H1 (cell line): ENCODE data around the gene CASTOR1. TPM values are rescaled to one million over a fixed set of nuclear protein-coding genes. Genes with fewer than 3 reads are reported as not detected.

Experiments used
- CTCF ChIA-PET: fragments of 300-600 bp; sonication (Branson Sonifier 250); formaldehyde crosslinking; loops from one replicate; lab custom pipeline; 2021; ENCODE audit not compliant: partially characterized antibody; lab: Charles Lee
- POLR2A ChIA-PET: fragments of 300-600 bp; sonication (Branson Sonifier 250); formaldehyde crosslinking; loops from one replicate; lab custom pipeline; 2021; ENCODE audit warnings: inconsistent platforms; ENCODE audit not compliant: partially characterized antibody; lab: Charles Lee
- DNase-seq, 2 experiments: peaks; one replicate each; pipeline versions ENCODE4 v3.0.0 to v3.0.0-alpha.2; 2010 to 2022; ENCODE audit warnings: low spot score in 2 of 2, low read depth in 1 of 2, mixed read lengths in 1 of 2
- FAIRE-seq: peaks from 2 replicates; lab custom pipeline; 2011; peaks lifted over from hg19 to GRCh38; lab: Jason Lieb, UNC
- H2AFZ ChIP-seq: 2 replicates; pipeline ENCODE4 v1.8.1; 2012; ENCODE audit warnings: low read length, inconsistent platforms
- H2AK5ac ChIP-seq: 2 replicates; pipeline ENCODE4 v1.6.1; 2013; ENCODE audit warnings: low read depth, low read length
- H2BK120ac ChIP-seq: replicated peaks from 2 replicates; pipeline ENCODE3; 2013; ENCODE audit warnings: low read depth, low read length, inconsistent platforms
- H2BK12ac ChIP-seq: 2 replicates; pipeline ENCODE4 v1.6.1; 2013; ENCODE audit warnings: low read depth, low read length
- H2BK15ac ChIP-seq: 2 replicates; pipeline ENCODE4 v1.6.1; 2013; ENCODE audit warnings: low read length
- H2BK20ac ChIP-seq: 2 replicates; pipeline ENCODE4 v1.6.1; 2013; ENCODE audit warnings: low read length
- H2BK5ac ChIP-seq: 2 replicates; pipeline ENCODE4 v1.6.1; 2013; ENCODE audit warnings: low read depth, low read length
- H3K14ac ChIP-seq: 2 replicates; pipeline ENCODE4 v1.6.1; 2013; ENCODE audit warnings: inconsistent platforms; ENCODE audit not compliant: insufficient read length
- H3K18ac ChIP-seq: 2 replicates; pipeline ENCODE4 v1.6.1; 2013; ENCODE audit warnings: low read length; ENCODE audit errors: extremely low read depth
- H3K23ac ChIP-seq: 2 replicates; pipeline ENCODE4 v1.6.1; 2013; ENCODE audit warnings: inconsistent platforms; ENCODE audit not compliant: insufficient read length
- H3K23me2 ChIP-seq: 2 replicates; pipeline ENCODE4 v1.6.1; 2013; ENCODE audit warnings: low read depth, low read length
- H3K27ac ChIP-seq: 2 replicates; pipeline ENCODE4 v1.6.1; 2011; ENCODE audit warnings: low read depth, low read length, inconsistent platforms
- H3K27me3 ChIP-seq, 4 experiments: replicated peaks in 1 of 4; 1 replicate in 1 of 4; 2 replicates in 3 of 4; pipeline versions ENCODE4 v1.6.1 to v1.8.1; 2011 to 2013; ENCODE audit warnings: low read length in 3 of 4, mild to moderate bottlenecking in 3 of 4, inconsistent platforms in 2 of 4, mixed read lengths in 2 of 4, moderate library complexity in 1 of 4; ENCODE audit not compliant: control insufficient read depth in 3 of 4, insufficient read depth in 3 of 4; ENCODE audit errors: extremely low read depth in 1 of 4
- H3K36me3 ChIP-seq, 4 experiments: 2 replicates each; pipeline versions ENCODE4 v1.6.1 to v1.8.1; 2011 to 2013; ENCODE audit warnings: mild to moderate bottlenecking in 4 of 4, low read length in 3 of 4, moderate library complexity in 2 of 4, control low read depth in 1 of 4, inconsistent platforms in 1 of 4; ENCODE audit not compliant: insufficient read depth in 4 of 4, control insufficient read depth in 2 of 4
- H3K4ac ChIP-seq: replicated peaks from 2 replicates; pipeline ENCODE3; 2013; ENCODE audit warnings: low read length, low read depth, mixed read lengths, inconsistent platforms; ENCODE audit not compliant: insufficient read length
- H3K4me1 ChIP-seq, 4 experiments: replicated peaks in 1 of 4; 1 replicate in 1 of 4; 2 replicates in 3 of 4; pipeline versions ENCODE4 v1.6.1 to v1.8.1; 2011 to 2013; ENCODE audit warnings: low read length in 3 of 4, inconsistent platforms in 2 of 4, mixed read lengths in 1 of 4; ENCODE audit not compliant: insufficient read depth in 4 of 4, control insufficient read depth in 3 of 4
- H3K4me2 ChIP-seq, 2 experiments: 2 replicates each; pipeline versions ENCODE4 v1.6.1 to v1.8.1; 2011 to 2013; ENCODE audit warnings: low read depth in 2 of 2, low read length in 2 of 2, control low read depth in 1 of 2, inconsistent platforms in 1 of 2, mild to moderate bottlenecking in 1 of 2; ENCODE audit not compliant: insufficient read depth in 1 of 2
- H3K4me3 ChIP-seq, 4 experiments: fragments of 200-600, 300-600 bp in 1 of 4; sonication (generic), shearing (Covaris generic), sonication (Bioruptor Twin) in 1 of 4; 2 replicates each; pipeline versions ENCODE4 v1.5.1 to v1.8.1; 2011 to 2016; ENCODE audit warnings: low read length in 4 of 4, low read depth in 3 of 4, control low read depth in 2 of 4, inconsistent platforms in 2 of 4, mild to moderate bottlenecking in 2 of 4, mixed read lengths in 1 of 4, moderate library complexity in 1 of 4; ENCODE audit not compliant: insufficient read depth in 2 of 4; ENCODE audit errors: extremely low read depth in 1 of 4
- H3K56ac ChIP-seq: replicated peaks from 2 replicates; pipeline ENCODE3; 2013; ENCODE audit warnings: low read depth, mild to moderate bottlenecking, mixed read lengths, low read length, inconsistent platforms; ENCODE audit not compliant: insufficient read length
- H3K79me1 ChIP-seq: 2 replicates; pipeline ENCODE4 v1.6.1; 2013; ENCODE audit warnings: low read depth, low read length, control low read depth
- H3K79me2 ChIP-seq, 2 experiments: 2 replicates each; pipeline versions ENCODE4 v1.6.1 to v1.8.1; 2012 to 2013; ENCODE audit warnings: low read length in 2 of 2, mild to moderate bottlenecking in 2 of 2, inconsistent platforms in 1 of 2; ENCODE audit not compliant: insufficient read depth in 2 of 2, control insufficient read depth in 1 of 2
- H3K9ac ChIP-seq, 4 experiments: replicated peaks in 1 of 4; 1 replicate in 1 of 4; 2 replicates in 3 of 4; pipeline versions ENCODE4 v1.6.1 to v1.8.1; 2011 to 2013; ENCODE audit warnings: low read depth in 3 of 4, low read length in 3 of 4, control low read depth in 2 of 4, mild to moderate bottlenecking in 2 of 4, moderate library complexity in 2 of 4, inconsistent platforms in 1 of 4; ENCODE audit errors: extremely low read depth in 1 of 4
- H3K9me3 ChIP-seq, 2 experiments: 2 replicates each; pipeline versions ENCODE4 v1.6.1 to v1.8.1; 2012 to 2013; ENCODE audit warnings: mild to moderate bottlenecking in 2 of 2, moderate library complexity in 2 of 2, control low read depth in 1 of 2, inconsistent platforms in 1 of 2, low read depth in 1 of 2, low read length in 1 of 2, mixed read lengths in 1 of 2; ENCODE audit not compliant: insufficient read depth in 2 of 2
- H4K20me1 ChIP-seq, 2 experiments: replicated peaks in 1 of 2; 2 replicates each; pipeline versions ENCODE3 to v1.8.1; 2011 to 2013; ENCODE audit warnings: inconsistent platforms in 2 of 2, low read length in 2 of 2, mild to moderate bottlenecking in 1 of 2; ENCODE audit not compliant: insufficient read depth in 2 of 2, control insufficient read depth in 1 of 2
- H4K5ac ChIP-seq: 2 replicates; pipeline ENCODE4 v1.6.1; 2013; ENCODE audit warnings: low read length, low read depth, mixed read lengths, inconsistent platforms; ENCODE audit not compliant: insufficient read length
- H4K8ac ChIP-seq: 2 replicates; pipeline ENCODE4 v1.8.0; 2013; ENCODE audit warnings: mild to moderate bottlenecking, moderate library complexity, low read length, inconsistent platforms; ENCODE audit not compliant: insufficient read depth; ENCODE audit errors: extremely low read depth
- H4K91ac ChIP-seq: replicated peaks from 2 replicates; pipeline ENCODE3; 2013; ENCODE audit warnings: low read length, mixed read lengths, inconsistent platforms; ENCODE audit not compliant: insufficient read length
- BRCA1 ChIP-seq: IDR thresholded peaks from 2 replicates; pipeline ENCODE4 v1.6.1; 2012; ENCODE audit warnings: low read depth, low read length, improper control_type of control experiment
- EP300 ChIP-seq, 2 experiments: IDR thresholded peaks; 1 replicate in 1 of 2; 2 replicates in 1 of 2; pipeline ENCODE4 v1.6.1; 2011 to 2012; ENCODE audit warnings: low read depth in 2 of 2, low read length in 2 of 2, mild to moderate bottlenecking in 2 of 2, borderline replicate concordance in 1 of 2, inconsistent platforms in 1 of 2, moderate library complexity in 1 of 2
- ZNF274 ChIP-seq: IDR thresholded peaks from 2 replicates; pipeline ENCODE4 v1.7.0; 2012; ENCODE audit warnings: low read length, borderline replicate concordance; ENCODE audit errors: extremely low read depth
- WGBS, 2 experiments: shearing (Covaris generic) in 1 of 2; methylation state at CpG; one replicate each; pipeline versions ENCODE4 v1.1.6 to v1.1.7; 2013 to 2015; ENCODE audit warnings: low lambda C conversion rate in 2 of 2, mixed read lengths in 2 of 2, inconsistent platforms in 1 of 2, low coverage in 1 of 2, missing lambda C conversion rate in 1 of 2; ENCODE audit not compliant: insufficient replicate concordance in 2 of 2, insufficient coverage in 1 of 2, insufficient read length in 1 of 2; ENCODE audit errors: extremely low coverage in 1 of 2, missing lambda C conversion rate in 1 of 2; 5-methylcytosine and 5-hydroxymethylcytosine counted together
- polyA plus RNA-seq, 7 experiments: library from polyadenylated mRNA; depleted of rRNA in 3 of 7; stranded (reverse) in 5 of 7; unstranded in 2 of 7; fragments of >200 nt in 5 of 7; fragments of 200-250 nt in 2 of 7; gene quantifications; 1 replicate in 5 of 7; 2 replicates in 1 of 7; 4 replicates in 1 of 7; pipeline versions ENCODE4 v1.2.1 to v1.2.3, GENCODE V29; 2011 to 2013; ENCODE audit warnings: missing spikeins in 2 of 7, mixed read lengths in 2 of 7
- total RNA-seq: library from RNA; stranded (reverse); fragmentation: NEBNext Ultra II Directional; extraction: Animal tissue kit (Norgen Biotek cat#: 25700); gene quantifications from 2 replicates; pipeline ENCODE4 v1.2.1, GENCODE V29; 2021

Gene CASTOR1
- total and polyA plus RNA-seq, 2 of the 8 experiments (the other 6 are each of a cell fraction or from before 2014, with no cell fraction given): 10.3 to 36.0 TPM

GRCh38 chr22:30250661-30251267 is 38.5 kb downstream of the CASTOR1 start:
- Histone ChIP-seq H3K18ac (no peak overlapping the region), H3K9ac (no peak overlapping the region), H3K79me1 (no peaks in the 10 kb centered on the region), H2BK15ac (no peak overlapping the region), H3K36me3 (no peaks in the 10 kb centered on the region), H2BK120ac (no peak overlapping the region), H3K4me2 (no peak overlapping the region), H3K27ac (no peak overlapping the region), H4K8ac (no peak overlapping the region; the same call in 1 of the 2 replicates), H3K4me3 (no peak overlapping the region), H3K4me1 (peaks cover 4 to 18% (median 11%) of the 10 kb centered on the region in 4 experiments), H3K56ac (no peak overlapping the region), H3K4ac (peak overlapping the region; percentile 15), H3K23ac (no peak overlapping the region), H2AFZ (no peak overlapping the region), H4K91ac (peak overlapping the region; percentile 29), H4K20me1 (peaks cover 0 to 2% of the 10 kb centered on the region in 2 experiments), H2AK5ac (peak overlapping the region; percentile 65; the same call in 1 of the 2 replicates), H3K14ac (no peak overlapping the region), H3K9me3 (no peaks in the 10 kb centered on the region), H2BK12ac (0 out of 2 replicates have a peak overlapping the region, but pooled peaks have one; percentile 17), H3K23me2 (peaks cover 9% of the 10 kb centered on the region; the same call in 1 of the 2 replicates), H3K27me3 (no peaks in the 10 kb centered on the region; a peak in 2 of 7 replicates), H4K5ac (no peak overlapping the region), H2BK5ac (no peak overlapping the region), H3K79me2 (no peaks in the 10 kb centered on the region), H2BK20ac (no peak overlapping the region)
- DNase-seq: no peak
- CTCF ChIA-PET: interaction anchor here (0.9 to 2.1 kb wide), 9 partner anchors 13 to 143 kb away, joined by 3 to 8 read pairs (median 3); no protein-coding TSS in a partner anchor
- POLR2A ChIA-PET: interaction anchor here (1.0 to 2.4 kb wide), 2 partner anchors 10 to 12 kb away, joined by 3 to 7 read pairs; no protein-coding TSS in a partner anchor
- WGBS, 2 experiments: 73% methylated on average over 7 of the region's 12 CpGs; no CpG with 5 or more reads in 1 of the 2 experiments
- TF ChIP-seq EP300 (IDR thresholded peaks at IDR 0.05; ENCODE audit: borderline replicate concordance in 1 of 2, low read depth in 2 of 2, low read length in 2 of 2): no peak
- no peak for TF ChIP-seq BRCA1
- no peak for TF ChIP-seq ZNF274
- FAIRE-seq: no peak
